DMS114 treated with DMSO at 0.1 percent for 48 hours (cell line): Measurements from ENCODE around the gene RPGRIP1.
A peak's percentile ranks its signal among the peaks of the same experiment; 100 is the strongest.
"Not testable (repeated sequence)": the region's sequence is repeated elsewhere in the genome, so short reads cannot be mapped to it uniquely, and the experiment has no call there.

Experiments used
- DNase-seq: peaks from one replicate; lab custom pipeline; 2025; ENCODE audit not compliant: unreplicated experiment; lab: John Stamatoyannopoulos, UW

Gene RPGRIP1

GRCh38 chr14:21279783-21280182 lies at the start of gene RPGRIP1:
TSS of gene RPGRIP1 (plus strand) at chr14:21280083. CDS start at chr14:21287977, 7,894 bp downstream.
- DNase-seq: no peak

GRCh38 chr14:21231020-21231652 lies 48.7 kb upstream of the RPGRIP1 start:
- DNase-seq: no peak

GRCh38 chr14:21233457-21234076 lies 46.3 kb upstream of the RPGRIP1 start:
- DNase-seq: no peak

GRCh38 chr14:21234112-21234511 lies 45.8 kb upstream of the RPGRIP1 start:
- DNase-seq: no peak

- DNase-seq: no peak
These were observed 42.7 kb upstream of the RPGRIP1 start for GRCh38 chr14:21236948-21237797.

- DNase-seq: no peak
These were observed 40.9 kb upstream of the RPGRIP1 start for GRCh38 chr14:21238823-21239518.

GRCh38 chr14:21240417-21240816 lies 39.5 kb upstream of the RPGRIP1 start:
- DNase-seq: no peak

- peak; percentile 26 for DNase-seq
These were observed 38.6 kb upstream of the RPGRIP1 start for GRCh38 chr14:21241218-21241819.

- DNase-seq: no peak
These were observed 35.3 kb upstream of the RPGRIP1 start for GRCh38 chr14:21244544-21244943.

- DNase-seq: no peak
These were observed 34.1 kb upstream of the RPGRIP1 start for GRCh38 chr14:21245813-21246212.

GRCh38 chr14:21248338-21248737 lies 31.5 kb upstream of the RPGRIP1 start:
- no peak for DNase-seq

- no peak for DNase-seq
These were observed 31.0 kb upstream of the RPGRIP1 start for GRCh38 chr14:21248739-21249411.

GRCh38 chr14:21251215-21251614 lies 28.7 kb upstream of the RPGRIP1 start:
- no peak for DNase-seq

- DNase-seq: no peak
These were observed 27.7 kb upstream of the RPGRIP1 start for GRCh38 chr14:21252149-21252548.

- no peak for DNase-seq
These were observed 24.3 kb upstream of the RPGRIP1 start for GRCh38 chr14:21255385-21256101.

GRCh38 chr14:21256102-21256447 lies 23.8 kb upstream of the RPGRIP1 start:
- not testable (repeated sequence) for DNase-seq

- DNase-seq: no peak
These were observed 23.1 kb upstream of the RPGRIP1 start for GRCh38 chr14:21256539-21257393.

GRCh38 chr14:21257394-21257909 lies 22.4 kb upstream of the RPGRIP1 start:
- DNase-seq: no peak
